Activated T-cell treated with anti-CD3 and anti-CD28 coated beads, Interleukin-2, amount 50 U/mL, for 4 hours (primary cell): ENCODE results near the gene SLC35B2. TPM values are rescaled to one million over a fixed set of nuclear protein-coding genes. Genes with fewer than 3 reads are reported as not detected.

Source experiments
- ATAC-seq, 2 donors: fragments of 200-7000 bp; cut with Tn5 transposase; one replicate each; pipeline ENCODE4 v1.10.0; 2021
- DNase-seq: peaks from one replicate; pipeline ENCODE4 v3.0.0-alpha.2; 2020
- H3K27me3 Mint-ChIP-seq: one replicate; pipeline ENCODE4 v1.8.0; 2021; ENCODE audit warnings: low read depth, mixed read lengths
- H3K36me3 Mint-ChIP-seq: one replicate; pipeline ENCODE4 v1.8.0; 2022; ENCODE audit warnings: mixed read lengths; ENCODE audit not compliant: insufficient read depth
- H3K4me1 Mint-ChIP-seq: one replicate; pipeline ENCODE4 v1.8.0; 2021; ENCODE audit warnings: low read depth, mixed read lengths
- H3K4me3 Mint-ChIP-seq: one replicate; pipeline ENCODE4 v1.8.0; 2021; ENCODE audit warnings: mild to moderate bottlenecking, moderate library complexity, mixed read lengths
- H3K9me3 Mint-ChIP-seq: one replicate; pipeline ENCODE4 v1.8.0; 2021; ENCODE audit warnings: mixed read lengths
- total RNA-seq, 3 donors: library from RNA; stranded (reverse); gene quantifications; one replicate each; pipeline ENCODE4 v1.2.1, GENCODE V29; 2021

Gene SLC35B2
- total RNA-seq, 3 donors from 2014 or later, result 35.0 to 42.5 (median 40.8) TPM

GRCh38 chr6:44246663-44247337 is 10.5 kb downstream of the SLC35B2 start, which contains the start of gene HSP90AB1:
TSS of gene HSP90AB1 (plus strand) at chr6:44247101. CDS start at chr6:44248630, 1,529 bp downstream.
- ATAC-seq (peak; percentile 75 to 77), DNase-seq (peak; percentile 97)
- peaks cover 44% of the 10 kb centered on the region for H3K36me3 Mint-ChIP-seq
- H3K9me3 Mint-ChIP-seq, result no peaks in the 10 kb centered on the region
- H3K27me3 Mint-ChIP-seq, result no peaks in the 10 kb centered on the region
- peaks cover 40% of the 10 kb centered on the region for H3K4me1 Mint-ChIP-seq
- H3K4me3 Mint-ChIP-seq, result peak within 1 kb of the TSS; percentile 99

- Mint-ChIP-seq H3K36me3 (peaks cover 37% of the 10 kb centered on the region), H3K4me3 (peak overlapping the region; percentile 99), H3K9me3 (no peaks in the 10 kb centered on the region), H3K27me3 (no peaks in the 10 kb centered on the region), H3K4me1 (peaks cover 32% of the 10 kb centered on the region)
- ATAC-seq (peak; percentile 47 to 50), DNase-seq (peak; percentile 77)
Measured at GRCh38 chr6:44245912-44246662, 11.2 kb downstream of the SLC35B2 start.

GRCh38 chr6:44245391-44245911 is 11.9 kb downstream of the SLC35B2 start:
- H3K4me1 Mint-ChIP-seq, result peaks cover 26% of the 10 kb centered on the region
- peak overlapping the region; percentile 99 for H3K4me3 Mint-ChIP-seq
- ATAC-seq, result no peak
- H3K27me3 Mint-ChIP-seq, result no peaks in the 10 kb centered on the region
- no peaks in the 10 kb centered on the region for H3K9me3 Mint-ChIP-seq
- H3K36me3 Mint-ChIP-seq, result peaks cover 31% of the 10 kb centered on the region
- no peak for DNase-seq

GRCh38 chr6:44243345-44243744 is 14.0 kb downstream of the SLC35B2 start:
- Mint-ChIP-seq H3K36me3 (peaks cover 10% of the 10 kb centered on the region), H3K4me3 (no peak overlapping the region), H3K4me1 (peaks cover 16% of the 10 kb centered on the region), H3K9me3 (no peaks in the 10 kb centered on the region), H3K27me3 (no peaks in the 10 kb centered on the region)
- ATAC-seq (no peak), DNase-seq (no peak)

GRCh38 chr6:44238687-44239350 is 18.5 kb downstream of the SLC35B2 start:
- no peaks in the 10 kb centered on the region for H3K27me3 Mint-ChIP-seq
- H3K4me3 Mint-ChIP-seq, result peak overlapping the region; percentile 40
- no peaks in the 10 kb centered on the region for H3K9me3 Mint-ChIP-seq

GRCh38 chr6:44237813-44238433 is 19.4 kb downstream of the SLC35B2 start:
- H3K4me3 Mint-ChIP-seq, result peak overlapping the region; percentile 85
- H3K27me3 Mint-ChIP-seq, result no peaks in the 10 kb centered on the region
- peaks cover 8% of the 10 kb centered on the region for H3K36me3 Mint-ChIP-seq
- peaks cover 21% of the 10 kb centered on the region for H3K4me1 Mint-ChIP-seq
- DNase-seq (peak; percentile 73), ATAC-seq (peak; percentile 81 to 87)
- no peaks in the 10 kb centered on the region for H3K9me3 Mint-ChIP-seq

More at GRCh38 chr6:44238687-44239350, 18.5 kb downstream of the SLC35B2 start:
- ATAC-seq, result no peak
- no peak for DNase-seq
- peaks cover 21% of the 10 kb centered on the region for H3K4me1 Mint-ChIP-seq
- peaks cover 5% of the 10 kb centered on the region for H3K36me3 Mint-ChIP-seq

- H3K4me1 Mint-ChIP-seq, result peaks cover 21% of the 10 kb centered on the region
- ATAC-seq, result peak; percentile 66 to 76
- peaks cover 11% of the 10 kb centered on the region for H3K36me3 Mint-ChIP-seq
- no peaks in the 10 kb centered on the region for H3K9me3 Mint-ChIP-seq
- H3K27me3 Mint-ChIP-seq, result no peaks in the 10 kb centered on the region
- peak overlapping the region; percentile 85 for H3K4me3 Mint-ChIP-seq
- DNase-seq, result peak; percentile 62
Measured at GRCh38 chr6:44237021-44237812, 20.1 kb downstream of the SLC35B2 start.

GRCh38 chr6:44235891-44236516 is 21.3 kb downstream of the SLC35B2 start:
- peak overlapping the region; percentile 24 for H3K4me3 Mint-ChIP-seq
- H3K27me3 Mint-ChIP-seq, result no peaks in the 10 kb centered on the region
- H3K4me1 Mint-ChIP-seq, result peaks cover 21% of the 10 kb centered on the region
- H3K9me3 Mint-ChIP-seq, result no peaks in the 10 kb centered on the region
- DNase-seq, result no peak
- peaks cover 17% of the 10 kb centered on the region for H3K36me3 Mint-ChIP-seq
- ATAC-seq, result no peak

GRCh38 chr6:44235269-44235668 is 22.1 kb downstream of the SLC35B2 start:
- ATAC-seq, result no peak
- H3K36me3 Mint-ChIP-seq, result peaks cover 23% of the 10 kb centered on the region
- H3K9me3 Mint-ChIP-seq, result no peaks in the 10 kb centered on the region
- H3K27me3 Mint-ChIP-seq, result no peaks in the 10 kb centered on the region
- H3K4me1 Mint-ChIP-seq, result peaks cover 21% of the 10 kb centered on the region
- no peak overlapping the region for H3K4me3 Mint-ChIP-seq
- no peak for DNase-seq

GRCh38 chr6:44234101-44235025 is 23.0 kb downstream of the SLC35B2 start:
- DNase-seq, result no peak
- Mint-ChIP-seq H3K4me3 (no peak overlapping the region), H3K36me3 (peaks cover 23% of the 10 kb centered on the region), H3K27me3 (no peaks in the 10 kb centered on the region), H3K4me1 (peaks cover 20% of the 10 kb centered on the region), H3K9me3 (no peaks in the 10 kb centered on the region)
- no peak for ATAC-seq

GRCh38 chr6:44233567-44234100 is 23.7 kb downstream of the SLC35B2 start:
- Mint-ChIP-seq H3K4me1 (peaks cover 16% of the 10 kb centered on the region), H3K36me3 (peaks cover 23% of the 10 kb centered on the region), H3K27me3 (no peaks in the 10 kb centered on the region), H3K9me3 (no peaks in the 10 kb centered on the region), H3K4me3 (no peak overlapping the region)
- ATAC-seq (no peak), DNase-seq (no peak)
